COR-L47 (cell line): Measurements from ENCODE around the gene COL28A1.
A peak's percentile ranks its signal among the peaks of the same experiment; 100 is the strongest.

Experiments used
- DNase-seq: peaks from one replicate; lab custom pipeline; 2025; lab: John Stamatoyannopoulos, UW

COL28A1 gene

DNA sequence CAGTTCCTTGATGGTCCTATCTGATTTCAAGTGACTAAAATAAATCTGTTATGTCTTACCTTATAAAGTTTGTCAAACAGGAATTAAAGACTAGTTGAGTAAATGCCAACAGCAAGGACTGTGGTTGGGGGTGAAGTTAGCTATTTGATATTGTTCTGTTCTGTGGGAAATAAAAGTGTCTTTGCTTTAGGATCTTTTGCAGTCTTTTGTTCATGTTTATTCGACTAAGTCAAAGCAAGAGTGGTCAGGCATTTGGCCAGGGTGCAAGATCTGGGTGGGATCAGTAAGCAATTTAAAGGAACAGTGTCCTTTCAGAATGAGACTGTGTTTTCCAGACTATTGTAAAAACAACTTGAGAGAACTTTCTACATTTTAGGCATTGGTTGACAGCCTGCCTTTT is at the start of gene COL28A1:
TSS of gene COL28A1 (minus strand) at position 183 of the 400 bp plus-strand sequence. CDS start 2,998 bp downstream, outside the sequence.
- no peak for DNase-seq

DNA sequence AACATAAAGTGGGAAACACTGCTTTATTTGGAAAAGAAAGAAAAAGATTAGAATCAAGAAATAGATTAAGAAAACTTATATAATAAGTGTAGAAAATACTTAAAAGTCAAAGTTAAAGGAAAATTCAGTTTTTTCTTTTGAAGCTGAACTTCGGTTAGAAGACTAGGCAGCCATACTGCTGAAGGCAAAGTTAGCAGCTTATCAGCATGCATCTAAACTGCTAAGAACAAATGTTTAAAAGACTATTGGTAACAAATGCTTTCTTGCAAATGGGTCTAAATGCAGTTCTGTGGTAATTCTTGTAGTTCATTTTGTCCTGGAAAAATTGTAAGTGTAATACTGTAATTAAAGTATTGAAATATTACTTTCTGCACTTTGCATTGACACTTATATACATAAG is 49.0 kb upstream of the COL28A1 start:
- DNase-seq = no peak

DNA sequence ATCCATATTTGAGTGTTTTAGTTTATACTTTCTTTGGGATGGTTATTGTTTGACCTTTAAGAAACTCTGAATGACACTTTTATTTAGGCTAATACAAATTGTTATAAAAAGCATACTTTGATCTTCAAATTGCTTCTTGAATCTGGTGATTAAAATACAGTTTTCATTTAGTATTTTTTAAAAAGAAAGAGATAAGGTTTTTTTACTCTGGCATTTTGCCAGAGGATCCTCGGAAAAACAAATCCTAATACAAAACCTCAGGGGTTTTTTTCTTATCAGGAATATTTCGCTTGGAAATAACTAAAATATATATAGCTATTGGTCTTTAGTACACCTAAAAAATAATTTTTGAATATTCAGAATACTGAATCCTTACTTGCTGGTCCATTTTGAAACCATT is 48.1 kb upstream of the COL28A1 start:
- DNase-seq = no peak

DNA sequence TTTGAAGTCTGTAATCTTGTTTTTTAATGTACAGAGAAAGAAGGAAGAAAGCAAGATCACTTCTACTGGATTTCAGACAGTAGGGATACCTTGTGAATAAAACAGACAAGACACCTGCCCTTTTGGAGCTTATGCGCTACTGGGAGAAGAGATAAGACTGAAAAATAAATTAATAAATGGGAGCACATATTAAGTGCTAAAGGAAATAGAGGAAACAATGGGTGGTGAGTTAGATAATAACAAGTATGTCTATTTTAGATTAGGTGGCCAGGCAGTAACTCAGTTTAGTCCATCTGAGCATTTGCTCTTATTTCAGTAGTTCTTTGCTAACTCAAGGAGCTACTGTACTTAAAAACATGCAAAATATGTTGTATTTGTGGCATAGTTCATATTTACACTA is 46.9 kb upstream of the COL28A1 start:
- no peak for DNase-seq

DNA sequence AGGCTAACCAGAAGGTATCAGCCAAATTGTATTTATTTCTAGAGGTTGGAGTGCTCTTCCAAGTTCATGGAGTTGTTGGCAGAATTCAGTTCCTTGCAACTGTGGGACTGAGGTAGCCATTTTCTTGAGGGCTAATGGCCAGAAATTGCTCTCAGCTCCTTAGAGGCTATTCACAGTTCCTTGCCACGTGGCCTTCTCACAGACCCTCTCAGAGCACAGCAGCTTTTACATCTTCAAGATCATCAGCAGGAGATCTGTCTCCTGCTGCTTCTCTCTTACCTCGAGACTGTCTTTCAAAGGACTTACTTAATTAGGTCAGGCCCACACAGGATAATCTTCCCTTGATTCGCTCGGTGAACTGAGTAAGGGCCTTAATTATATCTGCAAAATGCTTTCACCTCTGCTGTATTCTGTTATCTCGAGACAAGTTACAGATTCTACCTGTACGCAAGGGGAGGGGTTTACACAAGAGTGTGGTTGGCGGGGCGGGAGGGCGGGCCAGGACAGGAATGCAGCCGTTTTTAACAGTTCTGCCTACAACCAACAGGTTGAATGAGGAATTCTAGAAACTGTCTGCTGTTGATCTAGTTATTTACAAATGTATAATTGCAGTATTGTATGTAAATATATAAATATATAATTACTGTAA is 46.0 kb upstream of the COL28A1 start:
- DNase-seq = no peak

DNA sequence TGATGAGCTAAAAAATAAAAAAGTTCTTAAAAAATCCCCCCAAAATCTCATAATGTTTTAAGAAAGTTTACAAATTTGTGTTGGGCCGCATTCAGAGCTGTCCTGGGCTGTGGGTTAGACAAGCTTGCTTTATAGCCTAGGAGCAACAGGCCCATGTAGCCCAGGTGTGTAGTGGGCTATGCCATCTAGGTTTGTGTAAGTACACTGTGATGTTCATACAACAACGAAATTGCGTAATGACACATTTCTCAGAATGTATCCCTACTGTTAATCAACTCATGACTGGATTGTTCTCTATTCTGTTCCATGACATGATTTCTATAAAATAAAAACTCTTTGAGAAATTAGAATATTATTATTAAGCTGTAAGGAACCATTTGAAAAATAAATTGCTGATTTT is 44.0 kb upstream of the COL28A1 start:
- DNase-seq = no peak

DNA sequence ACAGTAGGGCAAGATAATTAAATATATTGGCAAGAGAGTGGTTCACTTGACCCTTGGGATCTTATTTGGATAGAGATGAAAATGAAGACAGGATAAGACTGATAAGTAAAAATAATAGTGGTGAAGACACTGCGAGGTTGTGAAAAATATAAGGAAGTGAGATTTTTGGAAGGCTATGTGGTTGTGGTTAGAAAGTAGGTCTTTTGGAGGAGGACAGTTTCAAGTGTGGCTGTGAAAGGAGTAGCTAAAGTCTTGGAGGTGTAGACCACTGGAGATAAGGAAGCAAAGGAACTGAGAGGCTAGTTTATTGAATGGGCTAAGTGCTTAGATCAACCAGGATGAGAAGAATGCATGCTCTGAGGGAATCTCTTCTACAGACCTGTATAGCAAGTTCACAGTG is 42.2 kb upstream of the COL28A1 start:
- no peak for DNase-seq

DNA sequence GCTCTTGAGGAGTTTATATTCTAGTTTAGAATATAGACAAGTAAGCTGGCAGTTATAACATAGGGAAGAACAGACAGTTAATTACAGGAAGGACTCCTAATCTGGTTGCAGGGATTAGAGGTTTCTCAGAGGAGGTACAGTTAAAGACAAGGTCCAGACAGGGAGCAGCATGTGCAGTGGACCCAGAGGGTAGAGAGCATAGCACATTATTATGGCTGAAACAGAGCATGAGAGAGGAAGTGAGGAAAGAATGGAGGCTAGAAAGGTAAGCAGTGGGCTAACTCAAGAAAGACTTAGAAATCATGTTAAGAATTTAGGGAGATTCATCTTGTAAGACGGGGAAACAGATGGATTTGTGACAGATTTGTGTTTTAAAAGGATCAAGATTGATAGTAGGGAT is 40.7 kb upstream of the COL28A1 start:
- DNase-seq = no peak

DNA sequence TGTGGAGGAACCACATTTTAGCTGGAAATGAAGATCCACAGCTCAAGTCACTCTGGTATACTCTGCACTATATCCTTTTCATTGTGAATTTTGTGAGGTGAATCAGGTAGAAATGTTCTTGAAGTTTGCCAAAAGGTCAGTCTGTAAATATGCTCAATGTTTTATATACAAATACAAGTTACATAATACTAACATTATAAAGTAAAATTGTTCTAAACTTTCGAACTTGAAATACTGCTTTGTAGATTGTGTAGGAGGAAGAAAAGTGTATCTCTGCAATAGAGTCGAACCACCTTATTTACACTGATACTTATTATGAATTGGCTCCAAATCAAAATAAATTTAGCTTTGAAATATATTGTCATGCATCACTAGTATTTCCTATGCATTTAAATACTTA is 38.0 kb upstream of the COL28A1 start:
- DNase-seq = no peak

DNA sequence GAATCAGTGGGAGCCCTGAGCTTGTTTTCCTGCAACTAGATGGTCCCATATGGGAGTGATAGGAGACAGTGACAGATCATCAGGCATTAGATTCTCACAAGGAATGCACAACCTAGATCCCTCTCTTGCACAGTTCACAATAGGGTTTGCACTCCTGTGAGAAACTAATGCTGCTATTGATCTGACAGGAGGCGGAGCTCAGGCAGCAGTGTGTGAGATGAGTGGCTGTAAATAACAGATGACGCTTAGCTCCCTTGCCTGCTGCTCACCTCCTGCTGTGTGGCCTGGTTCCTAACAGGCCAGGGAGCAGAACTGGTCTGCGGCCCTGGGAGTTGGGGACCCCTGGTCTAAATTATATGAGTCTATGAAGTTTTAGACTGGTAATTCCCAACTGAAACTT is 34.9 kb upstream of the COL28A1 start:
- no peak for DNase-seq

DNA sequence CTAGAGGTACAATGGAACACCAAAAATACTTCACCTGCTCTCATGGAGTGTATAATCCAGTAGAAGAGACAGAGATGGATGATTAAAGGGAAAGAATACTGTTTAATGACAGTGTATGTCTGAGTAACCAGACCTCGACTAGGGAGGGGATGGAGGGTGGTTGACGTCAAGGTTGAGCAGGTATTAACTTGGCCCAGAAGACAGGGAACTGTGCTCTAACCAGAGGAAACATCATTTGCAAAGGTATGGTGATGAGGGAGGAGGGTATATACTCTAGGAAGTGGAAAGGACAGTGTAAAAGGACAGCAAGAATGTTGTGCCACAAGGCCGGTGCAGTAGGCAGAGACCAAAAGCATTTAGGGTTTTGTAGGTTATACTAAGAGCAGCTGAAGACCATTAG is 33.9 kb upstream of the COL28A1 start:
- DNase-seq = no peak

DNA sequence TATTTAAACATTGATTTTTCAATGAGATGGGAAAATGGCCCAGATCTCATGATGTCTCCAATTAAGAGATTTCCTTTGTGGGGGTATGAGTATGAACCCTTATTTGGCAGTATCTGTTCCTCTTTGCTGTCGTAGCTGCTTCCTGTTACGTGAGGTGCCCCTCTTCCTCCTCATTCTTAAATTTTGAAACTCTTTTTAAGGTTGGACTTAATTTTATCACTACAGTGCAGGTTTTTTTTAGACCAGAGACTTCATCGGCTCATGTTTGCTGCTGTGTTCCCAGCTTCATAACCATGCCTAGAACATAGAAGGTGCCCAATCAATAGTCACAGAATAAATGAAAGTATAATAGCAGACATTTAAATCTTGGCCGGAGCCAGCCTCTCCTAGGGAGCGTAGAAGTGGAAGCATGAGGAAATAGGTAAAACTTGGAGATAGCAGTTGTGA is 33.4 kb upstream of the COL28A1 start:
- no peak for DNase-seq

DNA sequence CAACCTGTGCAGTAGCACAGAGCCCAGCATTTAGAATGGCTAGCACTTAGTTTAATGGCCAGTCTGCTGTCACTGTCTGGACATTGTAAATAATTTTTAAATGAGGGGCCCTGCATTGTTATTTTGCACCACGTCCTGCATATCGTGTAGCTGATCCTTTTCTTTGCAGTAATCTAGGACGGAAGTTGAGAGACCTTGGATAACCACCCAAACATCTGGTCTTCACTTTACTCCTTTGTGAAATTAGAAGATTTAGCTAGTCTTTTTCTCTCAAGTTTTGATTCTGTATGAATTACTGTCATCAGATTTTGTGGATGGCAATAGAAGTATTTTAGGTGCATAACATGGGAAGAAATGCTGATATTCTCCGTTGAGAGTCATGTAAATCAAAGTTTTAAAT is 32.9 kb upstream of the COL28A1 start:
- no peak for DNase-seq

DNA sequence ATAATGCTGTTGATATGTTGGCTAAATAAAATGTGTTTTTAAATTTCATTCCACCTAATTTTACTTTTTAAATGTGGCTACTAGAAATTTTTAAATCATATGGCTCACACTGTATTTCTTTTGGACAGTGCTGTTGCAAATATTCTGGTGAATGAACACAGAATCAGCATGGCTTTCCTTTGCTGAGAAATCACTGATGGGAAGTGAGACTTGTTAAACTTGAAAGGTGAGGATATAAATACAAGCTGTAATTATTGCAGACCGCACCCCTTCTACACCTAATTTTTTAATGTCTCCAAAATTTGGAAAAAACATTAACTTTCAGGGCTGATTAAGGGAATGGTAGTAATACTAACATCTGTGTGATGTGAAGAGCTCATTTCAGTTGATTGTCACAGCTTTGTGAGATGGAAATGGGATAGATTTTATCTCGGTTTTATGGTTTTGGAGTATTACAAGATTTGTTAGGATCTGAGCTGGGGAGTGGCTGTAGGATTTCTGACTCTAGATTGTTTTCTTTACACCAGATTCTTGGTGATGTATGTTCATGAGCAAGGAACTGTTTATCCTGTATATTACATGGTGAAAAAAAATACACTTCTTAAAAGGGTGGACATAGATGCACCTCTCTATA is 32.3 kb upstream of the COL28A1 start:
- no peak for DNase-seq

DNA sequence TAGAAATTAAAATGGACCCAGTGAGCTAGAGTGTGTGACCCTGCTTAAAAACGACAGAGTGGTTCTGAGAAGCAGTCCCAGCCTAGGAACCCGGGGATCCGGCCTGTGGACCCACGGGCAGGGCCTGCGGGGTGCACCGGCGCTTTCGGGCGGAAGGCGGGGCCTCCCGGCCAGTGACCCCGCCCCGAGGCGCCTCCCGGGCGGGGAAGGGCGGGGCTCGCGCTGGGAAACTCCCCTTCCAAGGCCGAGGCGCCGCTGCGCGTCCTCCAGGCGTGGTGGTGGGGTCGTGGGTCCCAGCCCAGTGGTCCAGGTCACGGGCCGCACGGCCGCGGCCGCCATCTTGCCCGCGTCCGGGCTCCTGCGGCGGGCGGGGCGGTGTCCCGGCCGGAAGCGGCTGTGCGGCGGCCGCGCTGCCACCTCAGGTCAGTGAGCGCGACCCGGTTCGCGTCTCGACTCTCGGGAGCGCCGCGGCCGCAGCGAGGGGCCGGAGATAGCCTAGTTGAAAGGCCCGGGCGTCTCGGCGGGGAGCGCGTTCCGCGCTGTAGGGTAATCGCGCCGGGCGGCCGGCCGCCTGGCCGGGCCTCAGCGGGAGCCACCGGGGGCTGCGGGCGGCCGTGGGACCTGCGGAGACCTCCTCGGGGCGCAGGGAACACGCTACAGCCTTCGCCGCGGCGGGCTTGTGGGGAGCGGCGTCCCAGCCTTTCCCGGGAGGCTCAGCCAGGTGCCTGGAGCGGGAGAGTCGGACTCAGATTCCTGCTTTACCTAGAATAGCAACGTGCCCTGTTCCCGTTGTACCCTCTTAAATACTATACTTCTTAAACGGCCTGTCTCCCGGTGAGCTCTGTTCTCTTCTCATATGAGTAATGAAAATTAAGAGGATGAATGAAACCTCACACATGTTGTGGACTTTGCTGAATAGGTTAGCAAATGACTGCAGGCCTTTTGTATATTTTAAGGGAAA is 31.3 kb upstream of the COL28A1 start, which contains the start of gene MIOS:
TSS of gene MIOS (plus strand) at position 234 of the 961 bp plus-strand sequence. CDS start 5,592 bp downstream, outside the sequence.
- peak; percentile 32 for DNase-seq

DNA sequence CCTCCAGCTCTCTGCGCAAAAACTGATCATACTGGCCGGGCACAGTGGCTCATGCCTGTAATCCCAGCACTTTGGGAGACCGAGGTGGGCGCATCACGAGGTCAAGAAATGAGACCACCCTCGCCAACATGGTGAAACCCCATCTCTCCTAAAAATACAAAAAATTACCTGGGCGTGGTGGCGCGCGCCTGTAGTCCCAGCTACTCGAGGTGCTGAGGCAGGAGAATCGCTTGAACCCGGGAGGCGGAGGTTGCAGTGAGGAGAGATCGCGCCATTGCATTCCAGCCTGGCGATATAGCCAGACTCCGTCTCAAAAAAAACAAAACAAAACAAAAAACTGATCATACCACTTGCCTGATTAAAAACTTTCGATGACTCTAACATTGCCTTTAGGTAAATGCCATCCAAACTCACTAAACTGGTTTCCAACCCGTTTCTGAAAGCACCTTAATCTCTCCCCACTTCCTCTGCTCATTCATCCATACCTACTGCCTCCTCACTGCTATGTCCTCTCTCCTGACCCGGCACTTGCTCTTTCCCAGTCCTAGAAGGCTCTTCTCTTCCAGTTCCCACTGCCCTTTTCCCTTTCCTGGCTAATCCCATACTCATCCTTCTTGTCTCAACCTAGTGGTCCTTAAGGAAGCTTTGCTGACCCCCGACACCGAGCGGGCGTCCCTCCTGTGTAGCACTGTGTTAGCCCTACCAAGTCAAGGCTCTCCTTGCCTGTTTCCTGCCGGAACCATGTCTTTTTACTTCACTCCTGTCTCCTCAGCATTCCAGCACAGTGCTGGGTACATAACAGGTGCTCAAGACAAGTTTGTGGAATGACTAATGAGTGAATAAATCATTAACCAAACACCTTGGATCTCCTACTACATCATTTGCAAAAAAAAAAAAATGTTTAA is 30.3 kb upstream of the COL28A1 start:
- no peak for DNase-seq

DNA sequence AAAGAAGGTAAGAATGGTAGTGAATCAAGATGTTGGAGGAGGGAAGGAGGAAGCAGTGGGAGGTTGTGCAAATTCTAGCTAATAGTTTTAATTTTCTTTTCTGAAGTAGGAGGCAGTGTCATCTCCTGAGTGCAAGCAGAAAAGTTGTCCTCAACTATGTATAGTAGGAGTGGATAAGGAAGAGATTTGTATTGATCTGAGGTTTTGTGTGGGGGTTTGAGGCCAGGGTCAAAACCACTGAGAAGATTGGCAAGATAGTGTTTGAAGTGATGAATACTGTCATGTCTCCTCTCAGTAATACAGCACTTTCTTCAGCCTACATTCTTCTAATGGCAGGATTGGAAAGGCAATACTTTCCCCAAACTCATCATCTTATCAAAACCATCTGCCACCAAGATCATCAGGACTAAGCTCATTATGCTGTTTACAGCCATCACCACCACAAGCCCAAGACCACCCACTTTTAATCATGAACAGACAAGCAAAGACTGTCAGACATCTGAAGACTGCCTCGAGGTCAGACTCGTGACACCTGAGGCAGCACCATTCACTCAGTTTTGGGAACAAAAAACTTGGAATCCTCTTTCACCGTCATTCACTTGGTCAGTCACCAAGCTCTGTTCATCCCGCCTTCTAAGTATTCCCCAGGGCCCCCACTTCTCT is 29.5 kb upstream of the COL28A1 start:
- no peak for DNase-seq

DNA sequence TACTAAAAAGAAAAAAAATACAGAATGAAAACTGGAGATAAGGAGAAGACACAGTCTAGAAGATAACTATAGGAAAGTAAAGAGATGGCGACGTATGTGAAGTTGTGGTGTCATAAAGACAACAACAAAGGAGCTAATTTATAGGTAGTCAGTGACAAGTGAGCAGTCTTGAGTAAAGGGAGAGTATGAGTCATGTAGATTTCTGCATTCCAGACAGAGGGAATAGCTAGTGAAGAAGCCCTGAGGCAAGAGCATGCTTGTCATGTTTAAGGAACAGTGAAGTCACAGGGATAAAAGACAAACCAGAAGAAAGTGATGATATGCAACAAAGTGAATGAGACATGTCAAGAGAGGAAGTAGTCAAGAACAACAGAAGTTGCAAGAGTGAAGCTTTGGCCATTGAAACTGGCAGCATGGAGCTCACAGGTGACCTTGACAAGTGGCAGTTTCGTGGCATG is 28.7 kb upstream of the COL28A1 start:
- DNase-seq = no peak

DNA sequence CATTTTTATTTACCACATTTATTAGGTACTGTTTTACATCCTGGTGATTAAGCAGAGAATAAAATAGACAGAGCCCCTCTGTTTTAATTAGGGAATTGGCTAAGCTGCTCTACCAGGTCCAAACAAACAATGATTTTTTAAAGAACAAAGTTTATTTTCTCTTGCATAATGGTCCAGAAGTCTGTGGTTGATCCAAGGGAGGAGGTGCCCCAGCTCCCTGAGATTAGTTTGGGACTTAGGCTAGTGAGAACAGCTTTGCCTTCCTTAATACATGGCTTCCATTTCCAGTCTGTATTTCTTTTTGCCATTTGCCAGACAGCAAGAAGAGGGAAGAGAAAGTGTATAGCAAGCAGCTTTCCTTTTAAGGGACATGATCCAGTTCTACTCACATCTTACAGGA is 28.1 kb upstream of the COL28A1 start:
- no peak for DNase-seq

DNA sequence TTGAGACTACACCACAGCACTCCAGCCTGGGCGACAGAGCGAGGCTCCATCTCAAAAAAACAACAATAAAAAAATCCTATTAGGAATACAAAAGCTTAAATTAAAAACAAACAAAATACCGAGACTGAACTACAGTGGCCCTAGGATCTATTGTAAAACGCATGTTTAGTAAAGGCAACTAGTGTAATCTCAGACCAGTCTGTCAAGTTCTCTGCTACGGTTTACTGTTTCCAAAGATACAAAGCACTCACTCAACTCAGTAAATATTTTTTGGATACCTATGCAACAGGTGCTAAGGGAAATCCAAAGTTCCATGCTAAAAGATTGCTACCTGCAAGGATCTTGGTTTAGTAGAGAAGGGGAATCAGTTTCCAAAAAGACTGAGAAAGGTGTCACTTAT is 27.6 kb upstream of the COL28A1 start:
- DNase-seq = no peak

DNA sequence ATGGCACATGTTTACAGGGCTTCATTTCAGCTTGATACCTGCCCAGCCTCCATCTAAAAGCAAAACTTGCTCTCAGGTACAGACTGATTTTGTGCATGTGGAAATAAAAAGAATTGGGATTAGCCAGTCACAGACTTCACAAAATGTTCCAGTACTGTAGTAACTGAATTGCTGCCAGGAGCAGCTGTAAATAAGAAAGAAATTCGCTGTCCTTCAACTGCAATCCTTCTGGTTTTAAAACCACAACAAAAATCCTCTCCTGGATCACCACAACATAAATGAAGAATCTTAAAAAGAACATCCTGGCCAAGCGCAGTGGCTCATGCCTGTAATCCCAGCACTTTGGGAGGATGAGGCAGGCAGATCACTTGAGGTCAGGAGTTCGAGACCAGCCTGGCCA is 27.1 kb upstream of the COL28A1 start:
- no peak for DNase-seq
